ENCODE results near the gene FCHSD2.
"Not testable (repeated sequence)": the region's sequence is repeated elsewhere in the genome, so short reads cannot be mapped to it uniquely, and the experiment has no call there.

FCHSD2 gene

GRCh38 chr11:73147771-73148681, 5.9 kb upstream of the FCHSD2 start:
- DNase-seq: no peak

- no peak for DNase-seq
Measured at GRCh38 chr11:73145986-73146575, 4.0 kb upstream of the FCHSD2 start.

DNA sequence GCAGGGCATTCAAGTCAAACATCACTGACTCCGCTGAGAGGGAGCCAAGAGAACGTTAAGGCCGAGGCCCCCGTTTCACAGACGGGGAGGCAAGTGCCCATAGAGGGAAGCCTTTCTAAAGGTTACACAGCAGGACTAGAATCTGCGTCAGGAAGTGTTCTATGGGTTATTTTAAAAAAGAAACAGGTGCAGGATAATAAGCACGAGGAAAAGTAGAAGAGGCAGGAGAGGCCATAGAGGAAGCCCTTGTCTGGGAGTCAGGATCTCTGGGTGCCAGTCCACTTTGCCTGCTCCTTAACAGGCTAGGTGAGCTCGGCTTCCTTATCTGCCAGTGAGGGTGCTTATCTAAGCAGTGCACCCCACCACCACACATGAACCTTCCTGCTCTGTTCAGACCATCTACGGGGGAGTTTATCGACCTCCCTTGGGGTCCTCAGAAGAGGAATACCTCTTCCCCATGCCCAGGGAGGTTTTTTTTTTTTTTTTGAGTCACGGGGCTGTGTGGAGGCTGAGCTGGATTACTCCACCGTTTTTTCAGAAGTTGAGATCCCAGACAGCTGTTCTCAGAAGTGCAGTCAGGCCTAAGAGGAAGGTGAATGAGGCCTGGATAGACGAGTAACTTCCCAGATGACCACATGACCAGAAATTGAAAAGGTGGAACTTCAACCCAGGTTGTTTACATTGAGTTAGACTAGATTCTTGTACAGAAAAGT, 1.2 kb upstream of the FCHSD2 start:
- DNase-seq: peak; percentile 50

GRCh38 chr11:73141309-73142127, 600 bp downstream of the FCHSD2 start:
- DNase-seq: peak; percentile 53

DNA sequence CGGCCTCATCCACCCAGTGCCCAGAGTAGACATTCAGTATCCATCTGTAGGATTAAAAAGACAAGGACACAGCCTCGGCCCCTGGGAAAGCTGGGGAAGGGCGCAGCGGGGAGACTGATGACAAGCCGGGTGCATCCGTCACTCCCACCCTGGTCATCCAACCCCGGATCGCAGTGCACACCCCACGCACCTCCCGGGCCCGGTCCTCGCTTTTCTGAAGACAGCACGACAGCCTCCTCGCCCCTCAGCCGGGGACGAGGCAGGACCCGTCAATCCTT, 1.1 kb downstream of the FCHSD2 start:
- no peak for DNase-seq

DNA sequence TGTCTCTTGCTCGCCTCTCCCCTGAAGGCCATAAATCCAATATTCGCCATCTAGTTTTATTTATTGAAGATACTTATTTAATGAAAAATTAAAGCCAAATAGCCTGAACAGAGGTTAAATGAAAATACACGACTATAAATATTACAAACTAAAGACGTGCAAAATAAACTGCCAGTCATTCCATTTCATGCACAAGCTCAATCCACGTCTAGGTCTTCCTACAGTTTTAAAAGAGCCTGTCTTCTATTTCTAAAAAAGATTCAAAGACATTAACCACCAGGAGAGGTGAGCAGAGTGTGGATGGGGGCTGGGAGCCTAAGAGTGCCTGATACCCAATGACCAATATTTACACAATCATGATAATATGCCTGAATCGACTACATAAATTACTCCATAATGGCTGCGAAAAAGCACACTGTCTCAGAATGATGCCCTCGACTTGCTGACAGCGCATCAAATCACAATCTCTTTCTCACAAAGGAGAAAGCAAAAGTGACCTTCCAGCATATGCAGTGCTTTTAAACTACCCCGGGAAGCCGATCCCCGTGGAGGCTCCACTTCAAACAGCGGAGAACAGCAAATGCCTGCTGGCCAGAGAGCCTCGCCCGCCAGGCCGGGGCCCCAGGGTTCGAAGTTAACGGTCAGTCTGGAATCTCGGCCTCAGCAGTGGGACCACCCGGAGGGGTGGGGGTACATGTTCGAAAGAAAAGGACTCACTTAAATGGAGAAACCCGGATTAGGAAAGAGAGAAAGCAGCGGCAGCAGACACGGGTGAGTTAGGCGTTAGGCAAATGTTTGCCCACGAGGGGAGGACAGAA, 1.7 kb downstream of the FCHSD2 start:
- no peak for DNase-seq

GRCh38 chr11:73139476-73140198, 2.5 kb downstream of the FCHSD2 start:
- DNase-seq: no peak

DNA sequence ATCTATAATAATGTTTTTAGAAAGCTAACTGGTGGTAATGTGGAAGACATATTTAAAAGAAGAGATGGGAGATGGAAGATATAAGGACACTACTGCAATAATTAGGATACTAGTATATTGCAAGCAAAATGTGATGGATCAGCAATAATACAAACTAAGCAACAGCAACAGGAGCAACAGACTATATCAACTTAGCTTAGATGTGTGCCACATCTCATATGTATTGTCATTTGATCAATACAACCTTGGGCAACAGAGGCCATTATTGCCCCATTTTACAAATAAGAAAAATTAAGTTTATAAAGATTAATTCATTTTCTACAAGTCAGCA, 4.2 kb downstream of the FCHSD2 start:
- no peak for DNase-seq

DNA sequence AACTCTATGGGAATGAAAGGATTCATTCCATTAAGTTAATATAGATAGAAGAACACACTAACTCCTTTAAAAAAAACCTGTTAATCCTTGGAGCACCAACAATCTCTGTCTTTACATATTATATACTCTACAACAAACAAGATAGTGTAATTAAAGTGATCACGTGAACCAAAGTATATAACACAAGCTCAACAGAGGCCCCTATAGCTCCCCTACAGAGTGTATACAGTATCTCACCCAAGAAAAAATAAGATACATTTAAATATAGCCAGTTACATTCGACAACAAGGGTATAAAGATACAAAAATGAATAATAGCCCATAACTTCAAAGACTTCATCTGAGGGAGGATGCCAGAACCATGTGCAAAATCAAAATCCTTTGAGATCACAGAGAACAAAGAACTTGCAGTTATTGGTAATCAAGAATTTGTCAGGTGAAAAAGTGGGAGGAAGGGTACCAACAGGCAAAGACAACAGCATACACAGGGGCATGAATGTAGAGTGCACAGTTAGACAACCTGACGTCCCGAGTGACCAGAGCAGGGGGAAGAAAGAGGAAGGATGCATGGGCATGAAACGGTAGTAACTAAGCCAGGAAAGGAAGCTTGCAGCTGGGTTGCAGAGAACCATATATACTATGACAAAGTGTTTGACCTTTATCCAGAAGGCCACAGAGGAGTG, 4.7 kb downstream of the FCHSD2 start:
- no peak for DNase-seq

DNA sequence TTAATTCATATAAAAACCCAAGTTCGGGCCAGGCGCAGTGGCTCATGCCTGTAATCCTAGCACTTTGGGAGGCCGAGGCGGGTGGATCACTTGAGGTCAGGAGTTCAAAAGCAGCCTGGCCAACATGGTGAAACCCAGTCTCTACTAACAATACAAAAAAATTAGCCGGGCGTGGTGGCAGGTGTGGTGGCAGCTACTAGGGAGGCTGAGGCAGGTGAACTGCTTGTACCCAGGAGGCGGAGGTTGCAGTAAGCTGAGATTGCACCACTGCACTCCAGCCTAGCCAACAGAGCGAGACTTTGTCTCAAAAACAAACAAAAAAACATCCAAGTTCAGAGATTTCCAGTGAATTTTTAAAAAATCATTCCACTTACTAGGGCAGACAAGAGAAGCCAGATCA, 5.4 kb downstream of the FCHSD2 start:
- not testable (repeated sequence) for DNase-seq

- no peak for DNase-seq
Measured at GRCh38 chr11:73135346-73136284, 6.5 kb downstream of the FCHSD2 start.

GRCh38 chr11:73132349-73132748, 9.8 kb downstream of the FCHSD2 start:
- not testable (repeated sequence) for DNase-seq

- DNase-seq: no peak
Measured at GRCh38 chr11:73130181-73130580, 11.9 kb downstream of the FCHSD2 start.

DNA sequence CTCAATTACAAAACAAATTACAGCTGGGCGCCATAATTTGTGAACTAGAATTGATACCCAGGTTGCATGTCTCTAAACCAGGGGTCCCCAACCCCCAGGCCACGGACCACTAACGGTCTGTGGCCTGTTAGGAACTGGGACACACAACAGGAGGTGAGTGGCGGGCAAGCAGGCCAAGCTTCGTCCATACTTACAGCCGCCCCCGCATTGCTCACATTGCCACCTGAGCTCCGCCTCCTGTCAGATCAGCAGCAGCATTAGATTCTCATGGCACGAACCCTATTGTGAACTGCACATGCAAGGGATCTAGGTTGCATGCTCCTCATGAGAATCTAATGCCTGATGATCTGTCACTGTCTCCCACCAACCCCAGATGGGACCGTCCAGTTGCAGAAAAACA, 12.9 kb downstream of the FCHSD2 start:
- no peak for DNase-seq

GRCh38 chr11:73126804-73127480, 15.2 kb downstream of the FCHSD2 start:
- DNase-seq: no peak

DNA sequence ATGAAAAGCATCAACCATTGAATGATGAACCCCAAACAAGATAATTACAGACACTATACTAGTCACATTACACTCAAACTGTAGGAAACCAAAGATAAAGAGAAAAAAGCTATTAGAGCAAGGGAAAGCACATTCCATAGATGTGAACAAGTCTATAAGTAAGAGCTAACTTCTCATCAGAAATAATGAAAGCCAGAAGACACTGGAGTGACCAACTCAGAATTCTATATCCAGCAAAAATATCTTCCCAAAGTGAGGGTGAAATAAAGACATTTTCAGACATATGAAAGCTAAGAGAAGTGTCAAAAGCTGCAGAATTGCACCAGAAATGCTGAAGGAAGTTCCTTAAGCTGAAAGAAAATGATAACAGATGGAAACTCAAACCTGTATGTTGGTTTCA, 17.3 kb downstream of the FCHSD2 start:
- DNase-seq: no peak

DNA sequence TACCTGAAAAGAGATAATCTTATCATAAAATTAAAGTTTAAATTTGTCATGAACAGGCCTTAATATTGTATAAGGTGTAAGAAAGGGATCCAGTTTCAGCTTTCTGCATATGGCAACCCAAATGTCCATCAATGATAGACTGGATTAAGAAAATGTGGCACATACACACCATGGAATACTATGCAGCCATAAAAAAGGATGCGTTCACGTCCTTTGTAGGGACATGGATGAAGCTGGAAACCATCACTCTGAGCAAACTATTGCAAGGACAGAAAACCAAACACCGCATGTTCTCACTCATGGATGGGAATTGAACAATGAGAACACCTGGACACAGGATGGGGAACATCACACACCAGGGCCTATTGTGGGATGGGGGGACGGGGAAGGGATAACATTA, 18.2 kb downstream of the FCHSD2 start:
- DNase-seq: not testable (repeated sequence)

DNA sequence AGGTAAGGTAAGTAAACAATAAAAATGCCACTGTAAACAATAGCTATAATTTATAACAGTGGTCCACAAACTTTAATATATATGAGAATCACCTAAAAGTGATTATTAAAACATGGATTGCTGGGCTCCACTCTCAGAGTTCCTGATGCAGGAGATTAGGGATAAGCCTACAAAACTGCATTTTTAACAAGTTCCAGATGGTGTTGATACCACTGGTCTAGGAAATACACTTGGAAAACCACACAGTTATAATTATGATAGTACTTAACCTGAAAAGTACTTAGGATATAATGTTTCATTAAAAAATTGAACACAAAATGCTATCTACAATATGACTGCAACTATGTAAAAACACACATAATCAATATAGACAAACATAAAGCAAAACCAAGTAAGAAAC, 20.4 kb downstream of the FCHSD2 start:
- DNase-seq: no peak

DNA sequence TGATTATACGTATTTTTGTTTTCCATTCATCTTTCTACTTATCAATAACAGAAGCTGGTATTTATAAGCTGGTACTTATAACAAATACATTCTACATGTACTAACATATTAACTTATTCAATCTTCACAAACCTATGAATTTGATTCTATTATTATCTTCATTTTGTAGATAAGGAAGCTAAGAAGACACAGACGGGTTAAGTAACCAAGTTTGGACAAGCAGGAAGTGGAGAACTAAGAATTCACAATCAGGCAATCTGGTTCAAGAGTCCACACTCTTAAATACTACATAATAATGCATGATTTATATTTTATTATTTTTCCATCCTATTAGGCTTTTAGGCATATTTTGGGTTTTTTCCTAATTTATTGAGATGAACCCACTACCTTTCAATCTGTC, 25.0 kb downstream of the FCHSD2 start:
- DNase-seq: no peak

Measured in activated CD8-positive, alpha-beta memory T cell treated with anti-CD3 and anti-CD28 coated beads, Interleukin-2, amount 50 U/mL, for 4 hours (primary cell).